GM12878 (cell line): ENCODE results near the gene ZNF780A. TPM values are rescaled to one million over a fixed set of nuclear protein-coding genes. Genes with fewer than 3 reads are reported as not detected.

Experiments
- BHLHE40 ChIP-seq, 2 experiments: fragments of 450-650 bp in 1 of 2; IDR thresholded peaks; 2 replicates each; pipeline ENCODE4 v1.6.1; 2011 to 2017; ENCODE audit warnings: low read depth in 2 of 2, borderline replicate concordance in 1 of 2, improper control_type of control experiment in 1 of 2, low read length in 1 of 2, mild to moderate bottlenecking in 1 of 2
- FOS ChIP-seq: IDR thresholded peaks from 3 replicates; pipeline ENCODE4 v1.6.1; 2011; ENCODE audit warnings: borderline replicate concordance; ENCODE audit not compliant: insufficient read length; ENCODE audit errors: extremely low read depth
- HDAC2 ChIP-seq: fragments of 200-600 bp; sonication (generic); IDR thresholded peaks from 2 replicates; pipeline ENCODE4 v1.6.1; 2017
- IKZF2 ChIP-seq, 2 experiments: fragments of 450-650 bp; IDR thresholded peaks; 2 replicates each; pipeline ENCODE4 v1.6.1; 2017; ENCODE audit warnings: mild to moderate bottlenecking in 2 of 2, moderate library complexity in 2 of 2
- KDM1A ChIP-seq: fragments of 200-600 bp; sonication (generic); IDR thresholded peaks from 2 replicates; pipeline ENCODE4 v1.6.1; 2016; ENCODE audit warnings: borderline replicate concordance
- MEF2B ChIP-seq: fragments of 450-650 bp; IDR thresholded peaks from 2 replicates; pipeline ENCODE4 v1.6.1; 2018; ENCODE audit warnings: mild to moderate bottlenecking, moderate library complexity; ENCODE audit not compliant: partially characterized antibody, poor library complexity, severe bottlenecking
- NFIC ChIP-seq: IDR thresholded peaks from 2 replicates; pipeline ENCODE4 v1.6.1; 2012; ENCODE audit warnings: low read depth, mild to moderate bottlenecking, inconsistent platforms, low read length, moderate library complexity
- NR2C2 ChIP-seq: IDR thresholded peaks from 2 replicates; pipeline ENCODE4 v1.6.1; 2011; ENCODE audit warnings: borderline replicate concordance, low read depth; ENCODE audit not compliant: control insufficient read depth, insufficient read length
- PAX8 ChIP-seq: fragments of 450-650 bp; IDR thresholded peaks from 2 replicates; pipeline ENCODE4 v1.6.1; 2017; ENCODE audit warnings: mild to moderate bottlenecking, moderate library complexity
- SIX5 ChIP-seq: IDR thresholded peaks from 2 replicates; pipeline ENCODE4 v1.6.1; 2011; ENCODE audit warnings: mild to moderate bottlenecking, low read depth, low read length, moderate library complexity; ENCODE audit not compliant: severe bottlenecking
- STAT1 ChIP-seq: fragments of 450-650 bp; conservative IDR thresholded peaks from 2 replicates; pipeline ENCODE4 v1.6.1; 2014; ENCODE audit warnings: antibody characterized with exemption, mild to moderate bottlenecking
- STAT3 ChIP-seq: IDR thresholded peaks from 2 replicates; pipeline ENCODE4 v1.6.1; 2011; ENCODE audit warnings: low read depth, low read length, improper control_type of control experiment
- TBL1XR1 ChIP-seq: IDR thresholded peaks from 2 replicates; pipeline ENCODE4 v1.6.1; 2012; ENCODE audit warnings: low read depth, low read length, improper control_type of control experiment
- TCF3 ChIP-seq: IDR thresholded peaks from 2 replicates; pipeline ENCODE4 v1.6.1; 2012; ENCODE audit warnings: low read depth, mild to moderate bottlenecking, low read length, borderline replicate concordance; ENCODE audit not compliant: insufficient read depth
- ZNF274 ChIP-seq: IDR thresholded peaks from one replicate; pipeline ENCODE4 v1.8.0; 2011; ENCODE audit not compliant: insufficient read length, insufficient read depth
- ZSCAN29 ChIP-seq: fragments of 450-650 bp; IDR thresholded peaks from 2 replicates; pipeline ENCODE4 v1.6.1; 2017; ENCODE audit warnings: mild to moderate bottlenecking, moderate library complexity
- polyA plus RNA-seq, 11 experiments: library from polyadenylated mRNA; depleted of rRNA in 4 of 11; unstranded in 6 of 11; stranded (reverse) in 5 of 11; fragments of >200 nt; fragmentation: Nextera tagmentation in 4 of 11; fragmentation: Illumina TruSeq in 1 of 11; extraction: Ambion mirVana in 4 of 11; extraction: Trizol in 1 of 11; gene quantifications; 1 replicate in 1 of 11; 2 replicates in 10 of 11; pipeline versions ENCODE4 v1.2.1 to v1.2.3, GENCODE V29; 2011 to 2016; ENCODE audit warnings: inconsistent platforms in 2 of 11, missing spikeins in 2 of 11, low read depth in 1 of 11
- total RNA-seq, 4 experiments: library from RNA; depleted of rRNA in 3 of 4; stranded (reverse); fragments of >200 nt in 3 of 4; fragmentation: Illumina TruSeq in 1 of 4; extraction: Trizol in 1 of 4; gene quantifications; 2 replicates each; pipeline versions ENCODE4 v1.2.1 to v1.2.3, GENCODE V29; 2013 to 2021
- TF ChIP-seq, protein P1 (sequence below): IDR thresholded peaks from 2 replicates; pipeline ENCODE4 v1.6.1; 2012; ENCODE audit warnings: mild to moderate bottlenecking, low read depth, low read length
- TF ChIP-seq, protein P2 (sequence below): IDR thresholded peaks from 2 replicates; pipeline ENCODE4 v1.6.1; 2012; ENCODE audit warnings: low read depth, low read length, improper control_type of control experiment
- TF ChIP-seq, protein P3 (sequence below): IDR thresholded peaks from 2 replicates; pipeline ENCODE4 v1.6.1; 2011; ENCODE audit warnings: low read depth, mild to moderate bottlenecking, low read length, moderate library complexity, borderline replicate concordance; ENCODE audit errors: extremely low read depth
- TF ChIP-seq, protein P4 (sequence below): fragments of 450-650 bp; IDR thresholded peaks from 2 replicates; pipeline ENCODE4 v1.6.1; 2017; ENCODE audit warnings: antibody characterized with exemption, mild to moderate bottlenecking, moderate library complexity
- TF ChIP-seq, protein P5 (sequence below): fragments of 450-650 bp; IDR thresholded peaks from 2 replicates; pipeline ENCODE4 v1.6.1; 2017; ENCODE audit warnings: borderline replicate concordance

ZNF780A gene
- total and polyA plus RNA-seq, 10 of the 15 experiments (the other 5 are each of a cell fraction or from before 2014, with no cell fraction given), result 10.9 to 27.6 (median 17.6) TPM

DNA sequence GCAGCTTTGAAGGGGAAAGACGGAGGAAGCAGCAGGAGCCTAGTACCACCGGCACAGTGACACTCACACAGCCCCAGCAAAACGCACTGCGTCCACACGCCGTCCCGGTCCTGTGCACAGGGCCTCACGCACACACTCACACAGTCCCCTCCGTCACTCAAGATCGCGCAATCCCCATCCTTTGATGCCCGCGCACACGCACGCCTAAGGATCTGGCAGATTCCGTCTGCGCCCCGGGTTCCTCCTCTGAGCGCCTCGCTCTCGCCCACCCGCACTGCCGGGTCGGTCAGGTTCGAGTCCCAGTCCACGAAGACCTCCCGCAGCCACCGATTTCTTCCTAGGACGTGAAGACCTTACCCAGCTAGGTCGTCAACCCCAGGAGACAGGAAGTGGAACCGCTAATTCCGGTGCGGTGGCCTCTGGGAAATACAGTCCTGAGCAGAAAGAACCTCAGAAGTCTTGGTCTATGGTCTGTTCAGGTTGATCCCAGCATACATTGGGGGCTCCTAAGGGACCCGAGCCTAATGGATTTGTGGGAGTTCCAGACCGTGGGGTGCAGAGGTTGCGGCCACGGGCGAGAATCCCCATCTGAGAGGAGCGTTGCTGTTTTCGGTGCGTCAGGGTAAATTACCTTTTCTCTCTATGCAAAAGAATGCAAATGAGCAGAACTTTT is 34.8 kb downstream of the ZNF780A start, which contains the start of gene ZNF780B (continued):
- TF ChIP-seq, protein P1, sequence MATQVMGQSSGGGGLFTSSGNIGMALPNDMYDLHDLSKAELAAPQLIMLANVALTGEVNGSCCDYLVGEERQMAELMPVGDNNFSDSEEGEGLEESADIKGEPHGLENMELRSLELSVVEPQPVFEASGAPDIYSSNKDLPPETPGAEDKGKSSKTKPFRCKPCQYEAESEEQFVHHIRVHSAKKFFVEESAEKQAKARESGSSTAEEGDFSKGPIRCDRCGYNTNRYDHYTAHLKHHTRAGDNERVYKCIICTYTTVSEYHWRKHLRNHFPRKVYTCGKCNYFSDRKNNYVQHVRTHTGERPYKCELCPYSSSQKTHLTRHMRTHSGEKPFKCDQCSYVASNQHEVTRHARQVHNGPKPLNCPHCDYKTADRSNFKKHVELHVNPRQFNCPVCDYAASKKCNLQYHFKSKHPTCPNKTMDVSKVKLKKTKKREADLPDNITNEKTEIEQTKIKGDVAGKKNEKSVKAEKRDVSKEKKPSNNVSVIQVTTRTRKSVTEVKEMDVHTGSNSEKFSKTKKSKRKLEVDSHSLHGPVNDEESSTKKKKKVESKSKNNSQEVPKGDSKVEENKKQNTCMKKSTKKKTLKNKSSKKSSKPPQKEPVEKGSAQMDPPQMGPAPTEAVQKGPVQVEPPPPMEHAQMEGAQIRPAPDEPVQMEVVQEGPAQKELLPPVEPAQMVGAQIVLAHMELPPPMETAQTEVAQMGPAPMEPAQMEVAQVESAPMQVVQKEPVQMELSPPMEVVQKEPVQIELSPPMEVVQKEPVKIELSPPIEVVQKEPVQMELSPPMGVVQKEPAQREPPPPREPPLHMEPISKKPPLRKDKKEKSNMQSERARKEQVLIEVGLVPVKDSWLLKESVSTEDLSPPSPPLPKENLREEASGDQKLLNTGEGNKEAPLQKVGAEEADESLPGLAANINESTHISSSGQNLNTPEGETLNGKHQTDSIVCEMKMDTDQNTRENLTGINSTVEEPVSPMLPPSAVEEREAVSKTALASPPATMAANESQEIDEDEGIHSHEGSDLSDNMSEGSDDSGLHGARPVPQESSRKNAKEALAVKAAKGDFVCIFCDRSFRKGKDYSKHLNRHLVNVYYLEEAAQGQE, result no peak
- TF ChIP-seq NR2C2 (no peak), SIX5 (peak; percentile 66), FOS (no peak), NFIC (no peak), PAX8 (no peak), STAT1 (no peak), ZSCAN29 (no peak), BHLHE40 (IDR thresholded peaks at IDR 0.05; ENCODE audit: borderline replicate concordance in 1 of 2, low read depth in 2 of 2, low read length in 1 of 2) (peak; percentile 19 to 32; a peak in 1 of 4 replicates), KDM1A (no peak), ZNF274 (no peak), STAT3 (no peak), MEF2B (no peak), IKZF2 (IDR thresholded peaks at IDR 0.05) (peak; percentile 30 to 32; a peak in 3 of 4 replicates), TBL1XR1 (no peak), HDAC2 (no peak), TCF3 (no peak)
- TF ChIP-seq, protein P2, sequence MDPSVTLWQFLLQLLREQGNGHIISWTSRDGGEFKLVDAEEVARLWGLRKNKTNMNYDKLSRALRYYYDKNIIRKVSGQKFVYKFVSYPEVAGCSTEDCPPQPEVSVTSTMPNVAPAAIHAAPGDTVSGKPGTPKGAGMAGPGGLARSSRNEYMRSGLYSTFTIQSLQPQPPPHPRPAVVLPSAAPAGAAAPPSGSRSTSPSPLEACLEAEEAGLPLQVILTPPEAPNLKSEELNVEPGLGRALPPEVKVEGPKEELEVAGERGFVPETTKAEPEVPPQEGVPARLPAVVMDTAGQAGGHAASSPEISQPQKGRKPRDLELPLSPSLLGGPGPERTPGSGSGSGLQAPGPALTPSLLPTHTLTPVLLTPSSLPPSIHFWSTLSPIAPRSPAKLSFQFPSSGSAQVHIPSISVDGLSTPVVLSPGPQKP, result no peak
- TF ChIP-seq, protein P3, sequence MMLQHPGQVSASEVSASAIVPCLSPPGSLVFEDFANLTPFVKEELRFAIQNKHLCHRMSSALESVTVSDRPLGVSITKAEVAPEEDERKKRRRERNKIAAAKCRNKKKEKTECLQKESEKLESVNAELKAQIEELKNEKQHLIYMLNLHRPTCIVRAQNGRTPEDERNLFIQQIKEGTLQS, result no peak
- TF ChIP-seq, protein P4, sequence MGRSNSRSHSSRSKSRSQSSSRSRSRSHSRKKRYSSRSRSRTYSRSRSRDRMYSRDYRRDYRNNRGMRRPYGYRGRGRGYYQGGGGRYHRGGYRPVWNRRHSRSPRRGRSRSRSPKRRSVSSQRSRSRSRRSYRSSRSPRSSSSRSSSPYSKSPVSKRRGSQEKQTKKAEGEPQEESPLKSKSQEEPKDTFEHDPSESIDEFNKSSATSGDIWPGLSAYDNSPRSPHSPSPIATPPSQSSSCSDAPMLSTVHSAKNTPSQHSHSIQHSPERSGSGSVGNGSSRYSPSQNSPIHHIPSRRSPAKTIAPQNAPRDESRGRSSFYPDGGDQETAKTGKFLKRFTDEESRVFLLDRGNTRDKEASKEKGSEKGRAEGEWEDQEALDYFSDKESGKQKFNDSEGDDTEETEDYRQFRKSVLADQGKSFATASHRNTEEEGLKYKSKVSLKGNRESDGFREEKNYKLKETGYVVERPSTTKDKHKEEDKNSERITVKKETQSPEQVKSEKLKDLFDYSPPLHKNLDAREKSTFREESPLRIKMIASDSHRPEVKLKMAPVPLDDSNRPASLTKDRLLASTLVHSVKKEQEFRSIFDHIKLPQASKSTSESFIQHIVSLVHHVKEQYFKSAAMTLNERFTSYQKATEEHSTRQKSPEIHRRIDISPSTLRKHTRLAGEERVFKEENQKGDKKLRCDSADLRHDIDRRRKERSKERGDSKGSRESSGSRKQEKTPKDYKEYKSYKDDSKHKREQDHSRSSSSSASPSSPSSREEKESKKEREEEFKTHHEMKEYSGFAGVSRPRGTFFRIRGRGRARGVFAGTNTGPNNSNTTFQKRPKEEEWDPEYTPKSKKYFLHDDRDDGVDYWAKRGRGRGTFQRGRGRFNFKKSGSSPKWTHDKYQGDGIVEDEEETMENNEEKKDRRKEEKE, result no peak
- TF ChIP-seq, protein P5, sequence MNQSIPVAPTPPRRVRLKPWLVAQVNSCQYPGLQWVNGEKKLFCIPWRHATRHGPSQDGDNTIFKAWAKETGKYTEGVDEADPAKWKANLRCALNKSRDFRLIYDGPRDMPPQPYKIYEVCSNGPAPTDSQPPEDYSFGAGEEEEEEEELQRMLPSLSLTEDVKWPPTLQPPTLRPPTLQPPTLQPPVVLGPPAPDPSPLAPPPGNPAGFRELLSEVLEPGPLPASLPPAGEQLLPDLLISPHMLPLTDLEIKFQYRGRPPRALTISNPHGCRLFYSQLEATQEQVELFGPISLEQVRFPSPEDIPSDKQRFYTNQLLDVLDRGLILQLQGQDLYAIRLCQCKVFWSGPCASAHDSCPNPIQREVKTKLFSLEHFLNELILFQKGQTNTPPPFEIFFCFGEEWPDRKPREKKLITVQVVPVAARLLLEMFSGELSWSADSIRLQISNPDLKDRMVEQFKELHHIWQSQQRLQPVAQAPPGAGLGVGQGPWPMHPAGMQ, result no peak
